GM23248 (cell line): ENCODE data around the gene CMTM1. TPM values are rescaled to one million over a fixed set of nuclear protein-coding genes. Genes with fewer than 3 reads are reported as not detected.
A peak's percentile ranks its signal among the peaks of the same experiment; 100 is the strongest.

Experiments
- DNase-seq: peaks from one replicate; pipeline ENCODE4 v3.0.0-alpha.2; 2015
- H2AFZ ChIP-seq: fragments of 200-600 bp; sonication (generic); 2 replicates; pipeline ENCODE4 v1.6.1; 2016; ENCODE audit warnings: antibody characterized with exemption
- H3F3A ChIP-seq: fragments of 200-600 bp; sonication (generic); 2 replicates; pipeline ENCODE4 v1.6.1; 2016; ENCODE audit warnings: mild to moderate bottlenecking, antibody characterized with exemption, mixed run types; ENCODE audit not compliant: insufficient read depth
- H3K27ac ChIP-seq: fragments of 200-600 bp; sonication (generic); 2 replicates; pipeline ENCODE4 v1.5.1; 2016; ENCODE audit warnings: mild to moderate bottlenecking
- H3K27me3 ChIP-seq: fragments of 200-600 bp; sonication (generic); replicated peaks from 2 replicates; pipeline ENCODE4 v1.6.1; 2016; ENCODE audit warnings: mild to moderate bottlenecking; ENCODE audit not compliant: insufficient read depth
- H3K36me3 ChIP-seq: fragments of 200-600 bp; sonication (generic); 2 replicates; pipeline ENCODE4 v1.6.1; 2016; ENCODE audit warnings: low read depth, mild to moderate bottlenecking
- H3K4me1 ChIP-seq: fragments of 200-600 bp; sonication (generic); 2 replicates; pipeline ENCODE4 v1.6.1; 2016; ENCODE audit warnings: mild to moderate bottlenecking; ENCODE audit not compliant: insufficient read depth
- H3K4me2 ChIP-seq: fragments of 200-600 bp; sonication (generic); one replicate; pipeline ENCODE4 v1.6.1; 2016; ENCODE audit warnings: mild to moderate bottlenecking; ENCODE audit not compliant: unreplicated experiment
- H3K4me3 ChIP-seq: fragments of 200-600 bp; sonication (generic); 2 replicates; pipeline ENCODE4 v1.5.1; 2016; ENCODE audit warnings: mild to moderate bottlenecking
- H3K79me2 ChIP-seq: fragments of 200-600 bp; sonication (generic); 2 replicates; pipeline ENCODE4 v1.6.1; 2016; ENCODE audit warnings: mild to moderate bottlenecking; ENCODE audit not compliant: insufficient read depth
- H3K9ac ChIP-seq: fragments of 200-600 bp; sonication (generic); 2 replicates; pipeline ENCODE4 v1.6.1; 2016; ENCODE audit warnings: mild to moderate bottlenecking
- H3K9me2 ChIP-seq: fragments of 200-600 bp; sonication (generic); 2 replicates; pipeline ENCODE4 v1.6.1; 2016; ENCODE audit warnings: mixed run types, mild to moderate bottlenecking, moderate library complexity; ENCODE audit not compliant: insufficient read depth
- H3K9me3 ChIP-seq: fragments of 200-600 bp; sonication (generic); one replicate; pipeline ENCODE4 v1.6.1; 2017; ENCODE audit warnings: low read depth
- H4K20me1 ChIP-seq: fragments of 200-600 bp; sonication (generic); 2 replicates; pipeline ENCODE4 v1.6.0; 2016; ENCODE audit not compliant: insufficient read depth
- EZH2 ChIP-seq: fragments of 200-600 bp; sonication (generic); IDR thresholded peaks from 2 replicates; pipeline ENCODE4 v1.6.1; 2018; ENCODE audit warnings: antibody characterized with exemption, mild to moderate bottlenecking; ENCODE audit not compliant: insufficient read depth, poor library complexity, severe bottlenecking
- EZH2phosphoT487 ChIP-seq: fragments of 200-600 bp; sonication (generic); IDR thresholded peaks from 2 replicates; pipeline ENCODE4 v1.6.1; 2018; ENCODE audit warnings: antibody characterized with exemption, moderate library complexity, mild to moderate bottlenecking, low read depth; ENCODE audit not compliant: insufficient read depth
- WGBS, 2 experiments: methylation state at CpG; one replicate each; pipeline ENCODE4 v1.1.6; 2015 to 2017; ENCODE audit warnings: low lambda C conversion rate in 2 of 2, low coverage in 1 of 2; ENCODE audit errors: missing lambda C conversion rate in 2 of 2; 5-methylcytosine and 5-hydroxymethylcytosine counted together
- in situ Hi-C: fragments of 300-500 bp; cut with MboI; formaldehyde crosslinking; loops from 2 replicates; pipeline ENCODE4 v1.15.0; 2020
- polyA plus RNA-seq: library from polyadenylated mRNA; unstranded; fragments of >200 nt; fragmentation: Nextera tagmentation; extraction: Ambion mirVana; gene quantifications from 2 replicates; pipeline ENCODE4 v1.2.1, GENCODE V29; 2016
- total RNA-seq: library from RNA; depleted of rRNA; stranded (reverse); fragments of >200 nt; shearing (Covaris generic); gene quantifications from 2 replicates; pipeline ENCODE4 v1.2.3, GENCODE V29; 2014; rRNA removed

The CMTM1 gene
- total RNA-seq, result 2.1 and 3.1 TPM in 2 replicates
- 6.0 and 6.8 TPM in 2 replicates for polyA plus RNA-seq

- H3K36me3 ChIP-seq, result no peaks in the 10 kb centered on the region
- H3K9me2 ChIP-seq, result no peaks in the 10 kb centered on the region
- in situ Hi-C loops, result no loop called here
- WGBS, 2 experiments, result 95 to 98% methylated on average over 15 to 54 of the region's 54 CpGs
- H3K4me3 ChIP-seq, result no peak within 1 kb of the TSS
- no peaks in the 10 kb centered on the region for H3K27me3 ChIP-seq
- H2AFZ ChIP-seq, result no peak within 1 kb of the TSS
- no peak within 1 kb of the TSS for H3K9ac ChIP-seq
- peaks cover 25% of the 10 kb centered on the region for H3F3A ChIP-seq
- H3K27ac ChIP-seq, result no peak within 1 kb of the TSS
- TF ChIP-seq EZH2 (no peak), EZH2phosphoT487 (no peak)
- DNase-seq, result no peak
- peaks cover 24% of the 10 kb centered on the region for H3K4me1 ChIP-seq
- no peaks in the 10 kb centered on the region for H4K20me1 ChIP-seq
- H3K79me2 ChIP-seq, result peaks cover 8% of the 10 kb centered on the region; the same call in 1 of the 2 replicates
- H3K4me2 ChIP-seq, result no peak within 1 kb of the TSS
- H3K9me3 ChIP-seq, result no peaks in the 10 kb centered on the region
These were observed at the start of gene CMTM1 for GRCh38 chr16:66566051-66566901. Gene CMTM1 (plus strand): TSS chr16:66566439. CDS start chr16:66566514, 75 bp downstream.

DNA sequence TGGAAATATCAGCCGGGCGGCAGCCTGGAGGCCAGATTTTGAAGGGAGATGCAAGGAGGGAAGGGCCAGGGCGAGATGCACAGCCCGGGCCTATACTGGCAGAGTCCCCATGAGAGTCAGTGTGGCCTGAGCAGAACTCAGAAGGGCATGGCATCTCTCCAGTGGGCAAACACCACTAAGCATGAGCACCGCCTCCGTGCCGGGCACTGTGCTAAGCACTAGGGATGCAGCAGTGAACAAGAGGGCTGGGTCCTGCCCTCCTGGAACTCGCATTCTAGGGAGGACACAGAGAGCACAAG, 49.8 kb upstream of the CMTM1 start:
- no peaks in the 10 kb centered on the region for H3K79me2 ChIP-seq
- no peak overlapping the region for H3K4me3 ChIP-seq
- H3K27me3 ChIP-seq, result no peaks in the 10 kb centered on the region
- TF ChIP-seq EZH2, result no peak
- no peak for TF ChIP-seq EZH2phosphoT487
- no peak overlapping the region for H2AFZ ChIP-seq
- in situ Hi-C loops, result no loop called here
- H3K9me2 ChIP-seq, result no peaks in the 10 kb centered on the region
- peaks cover 46% of the 10 kb centered on the region for H3K4me1 ChIP-seq
- no peaks in the 10 kb centered on the region for H3K36me3 ChIP-seq
- peak; percentile 65 for DNase-seq
- no peak overlapping the region for H3K9ac ChIP-seq
- WGBS, 2 experiments, result 6 to 11% methylated on average over 8 of the region's 8 CpGs
- peaks cover 25% of the 10 kb centered on the region for H3F3A ChIP-seq
- H4K20me1 ChIP-seq, result no peaks in the 10 kb centered on the region
- H3K9me3 ChIP-seq, result no peaks in the 10 kb centered on the region
- H3K4me2 ChIP-seq, result peak overlapping the region; percentile 2
- H3K27ac ChIP-seq, result peak overlapping the region; percentile 43

DNA sequence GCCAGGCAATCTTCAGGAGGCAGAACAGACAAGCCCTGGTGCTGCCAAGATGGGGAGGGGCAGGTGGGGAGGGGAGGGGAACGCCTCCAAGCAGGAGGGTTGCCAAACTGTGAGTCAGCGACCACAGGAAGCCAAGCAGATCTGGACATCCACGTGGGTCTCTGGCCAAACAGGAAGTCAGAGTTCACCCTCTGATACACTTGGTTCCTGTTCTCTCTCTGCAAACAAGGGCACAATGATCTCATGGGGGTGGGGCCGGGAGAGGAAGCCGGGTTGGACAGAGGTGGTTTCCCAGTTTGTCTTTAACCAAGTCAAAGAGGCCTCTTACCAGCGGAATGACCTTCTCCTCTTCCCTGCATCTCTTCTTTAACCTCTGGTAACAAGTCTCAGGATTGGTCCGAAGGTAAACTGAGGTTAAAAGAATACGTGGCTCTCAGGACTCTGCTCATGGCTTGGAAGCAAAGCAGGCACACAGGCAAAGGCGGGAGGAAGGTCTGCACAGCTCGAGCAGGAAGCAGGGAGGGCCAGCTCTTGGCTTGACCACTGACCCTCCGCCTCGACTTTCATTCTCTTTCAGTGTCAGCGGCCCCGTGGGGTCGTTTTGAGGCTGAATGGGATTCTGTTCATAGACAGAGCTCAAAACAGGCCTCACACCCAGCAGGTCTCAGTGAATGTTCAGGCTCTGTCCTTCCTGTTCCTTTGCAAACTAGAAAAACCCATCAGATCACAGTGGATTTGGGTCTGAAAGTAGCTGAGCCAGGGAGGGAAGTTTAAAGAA, 49.2 kb upstream of the CMTM1 start:
- no peaks in the 10 kb centered on the region for H3K9me3 ChIP-seq
- peak; percentile 89 for DNase-seq
- H3F3A ChIP-seq, result peaks cover 20% of the 10 kb centered on the region
- peak overlapping the region; percentile 70 for H3K4me2 ChIP-seq
- H3K4me3 ChIP-seq, result peak overlapping the region; percentile 31
- H4K20me1 ChIP-seq, result no peaks in the 10 kb centered on the region
- WGBS, 2 experiments, result 18% methylated on average over 14 to 15 of the region's 15 CpGs
- H3K27ac ChIP-seq, result peak overlapping the region; percentile 57
- H3K9me2 ChIP-seq, result no peaks in the 10 kb centered on the region
- no peak for TF ChIP-seq EZH2phosphoT487
- TF ChIP-seq EZH2, result no peak
- H3K27me3 ChIP-seq, result no peaks in the 10 kb centered on the region
- peaks cover 46% of the 10 kb centered on the region for H3K4me1 ChIP-seq
- H2AFZ ChIP-seq, result peak overlapping the region; percentile 57
- in situ Hi-C loops, result no loop called here
- H3K9ac ChIP-seq, result 0 out of 2 replicates have a peak overlapping the region, but pooled peaks have one; percentile 11
- H3K36me3 ChIP-seq, result no peaks in the 10 kb centered on the region
- no peaks in the 10 kb centered on the region for H3K79me2 ChIP-seq

- Histone ChIP-seq H3K9ac (no peak overlapping the region), H2AFZ (no peak overlapping the region), H3K27me3 (no peaks in the 10 kb centered on the region), H3K4me1 (peaks cover 44% of the 10 kb centered on the region), H4K20me1 (no peaks in the 10 kb centered on the region), H3K9me2 (no peaks in the 10 kb centered on the region), H3K9me3 (no peaks in the 10 kb centered on the region), H3K4me2 (peak overlapping the region; percentile 70), H3K27ac (peak overlapping the region; percentile 57; the same call in 1 of the 2 replicates), H3F3A (peaks cover 13% of the 10 kb centered on the region), H3K4me3 (no peak overlapping the region), H3K36me3 (no peaks in the 10 kb centered on the region), H3K79me2 (no peaks in the 10 kb centered on the region)
- DNase-seq, result no peak
- WGBS, 2 experiments, result 86 to 89% methylated on average over 8 of the region's 8 CpGs
- TF ChIP-seq EZH2phosphoT487 (no peak), EZH2 (no peak)
- in situ Hi-C loops, result no loop called here
These were observed 48.5 kb upstream of the CMTM1 start for GRCh38 chr16:66517586-66518263.
